H1 (cell line): ENCODE data around the gene OR5AU1. TPM values are rescaled to one million over a fixed set of nuclear protein-coding genes. Genes with fewer than 3 reads are reported as not detected.

Experiments
- CTCF ChIA-PET: fragments of 300-600 bp; sonication (Branson Sonifier 250); formaldehyde crosslinking; loops from one replicate; lab custom pipeline; 2021; ENCODE audit not compliant: partially characterized antibody; lab: Charles Lee
- POLR2A ChIA-PET: fragments of 300-600 bp; sonication (Branson Sonifier 250); formaldehyde crosslinking; loops from one replicate; lab custom pipeline; 2021; ENCODE audit warnings: inconsistent platforms; ENCODE audit not compliant: partially characterized antibody; lab: Charles Lee
- DNase-seq, 2 experiments: peaks; one replicate each; pipeline versions ENCODE4 v3.0.0 to v3.0.0-alpha.2; 2010 to 2022; ENCODE audit warnings: low spot score in 2 of 2, low read depth in 1 of 2, mixed read lengths in 1 of 2
- FAIRE-seq: peaks from 2 replicates; lab custom pipeline; 2011; peaks lifted over from hg19 to GRCh38; lab: Jason Lieb, UNC
- H2AFZ ChIP-seq: 2 replicates; pipeline ENCODE4 v1.8.1; 2012; ENCODE audit warnings: low read length, inconsistent platforms
- H2AK5ac ChIP-seq: 2 replicates; pipeline ENCODE4 v1.6.1; 2013; ENCODE audit warnings: low read depth, low read length
- H2BK120ac ChIP-seq: replicated peaks from 2 replicates; pipeline ENCODE3; 2013; ENCODE audit warnings: low read depth, low read length, inconsistent platforms
- H2BK12ac ChIP-seq: 2 replicates; pipeline ENCODE4 v1.6.1; 2013; ENCODE audit warnings: low read depth, low read length
- H2BK15ac ChIP-seq: 2 replicates; pipeline ENCODE4 v1.6.1; 2013; ENCODE audit warnings: low read length
- H2BK20ac ChIP-seq: 2 replicates; pipeline ENCODE4 v1.6.1; 2013; ENCODE audit warnings: low read length
- H2BK5ac ChIP-seq: 2 replicates; pipeline ENCODE4 v1.6.1; 2013; ENCODE audit warnings: low read depth, low read length
- H3K14ac ChIP-seq: 2 replicates; pipeline ENCODE4 v1.6.1; 2013; ENCODE audit warnings: inconsistent platforms; ENCODE audit not compliant: insufficient read length
- H3K18ac ChIP-seq: 2 replicates; pipeline ENCODE4 v1.6.1; 2013; ENCODE audit warnings: low read length; ENCODE audit errors: extremely low read depth
- H3K23ac ChIP-seq: 2 replicates; pipeline ENCODE4 v1.6.1; 2013; ENCODE audit warnings: inconsistent platforms; ENCODE audit not compliant: insufficient read length
- H3K23me2 ChIP-seq: 2 replicates; pipeline ENCODE4 v1.6.1; 2013; ENCODE audit warnings: low read depth, low read length
- H3K27ac ChIP-seq: 2 replicates; pipeline ENCODE4 v1.6.1; 2011; ENCODE audit warnings: low read depth, low read length, inconsistent platforms
- H3K27me3 ChIP-seq, 4 experiments: replicated peaks in 1 of 4; 1 replicate in 1 of 4; 2 replicates in 3 of 4; pipeline versions ENCODE4 v1.6.1 to v1.8.1; 2011 to 2013; ENCODE audit warnings: low read length in 3 of 4, mild to moderate bottlenecking in 3 of 4, inconsistent platforms in 2 of 4, mixed read lengths in 2 of 4, moderate library complexity in 1 of 4; ENCODE audit not compliant: control insufficient read depth in 3 of 4, insufficient read depth in 3 of 4; ENCODE audit errors: extremely low read depth in 1 of 4
- H3K36me3 ChIP-seq, 4 experiments: 2 replicates each; pipeline versions ENCODE4 v1.6.1 to v1.8.1; 2011 to 2013; ENCODE audit warnings: mild to moderate bottlenecking in 4 of 4, low read length in 3 of 4, moderate library complexity in 2 of 4, control low read depth in 1 of 4, inconsistent platforms in 1 of 4; ENCODE audit not compliant: insufficient read depth in 4 of 4, control insufficient read depth in 2 of 4
- H3K4ac ChIP-seq: replicated peaks from 2 replicates; pipeline ENCODE3; 2013; ENCODE audit warnings: low read length, low read depth, mixed read lengths, inconsistent platforms; ENCODE audit not compliant: insufficient read length
- H3K4me1 ChIP-seq, 4 experiments: replicated peaks in 1 of 4; 1 replicate in 1 of 4; 2 replicates in 3 of 4; pipeline versions ENCODE4 v1.6.1 to v1.8.1; 2011 to 2013; ENCODE audit warnings: low read length in 3 of 4, inconsistent platforms in 2 of 4, mixed read lengths in 1 of 4; ENCODE audit not compliant: insufficient read depth in 4 of 4, control insufficient read depth in 3 of 4
- H3K4me2 ChIP-seq, 2 experiments: 2 replicates each; pipeline versions ENCODE4 v1.6.1 to v1.8.1; 2011 to 2013; ENCODE audit warnings: low read depth in 2 of 2, low read length in 2 of 2, control low read depth in 1 of 2, inconsistent platforms in 1 of 2, mild to moderate bottlenecking in 1 of 2; ENCODE audit not compliant: insufficient read depth in 1 of 2
- H3K4me3 ChIP-seq, 4 experiments: fragments of 200-600, 300-600 bp in 1 of 4; sonication (generic), shearing (Covaris generic), sonication (Bioruptor Twin) in 1 of 4; 2 replicates each; pipeline versions ENCODE4 v1.5.1 to v1.8.1; 2011 to 2016; ENCODE audit warnings: low read length in 4 of 4, low read depth in 3 of 4, control low read depth in 2 of 4, inconsistent platforms in 2 of 4, mild to moderate bottlenecking in 2 of 4, mixed read lengths in 1 of 4, moderate library complexity in 1 of 4; ENCODE audit not compliant: insufficient read depth in 2 of 4; ENCODE audit errors: extremely low read depth in 1 of 4
- H3K56ac ChIP-seq: replicated peaks from 2 replicates; pipeline ENCODE3; 2013; ENCODE audit warnings: low read depth, mild to moderate bottlenecking, mixed read lengths, low read length, inconsistent platforms; ENCODE audit not compliant: insufficient read length
- H3K79me1 ChIP-seq: 2 replicates; pipeline ENCODE4 v1.6.1; 2013; ENCODE audit warnings: low read depth, low read length, control low read depth
- H3K79me2 ChIP-seq, 2 experiments: 2 replicates each; pipeline versions ENCODE4 v1.6.1 to v1.8.1; 2012 to 2013; ENCODE audit warnings: low read length in 2 of 2, mild to moderate bottlenecking in 2 of 2, inconsistent platforms in 1 of 2; ENCODE audit not compliant: insufficient read depth in 2 of 2, control insufficient read depth in 1 of 2
- H3K9ac ChIP-seq, 4 experiments: replicated peaks in 1 of 4; 1 replicate in 1 of 4; 2 replicates in 3 of 4; pipeline versions ENCODE4 v1.6.1 to v1.8.1; 2011 to 2013; ENCODE audit warnings: low read depth in 3 of 4, low read length in 3 of 4, control low read depth in 2 of 4, mild to moderate bottlenecking in 2 of 4, moderate library complexity in 2 of 4, inconsistent platforms in 1 of 4; ENCODE audit errors: extremely low read depth in 1 of 4
- H3K9me3 ChIP-seq, 2 experiments: 2 replicates each; pipeline versions ENCODE4 v1.6.1 to v1.8.1; 2012 to 2013; ENCODE audit warnings: mild to moderate bottlenecking in 2 of 2, moderate library complexity in 2 of 2, control low read depth in 1 of 2, inconsistent platforms in 1 of 2, low read depth in 1 of 2, low read length in 1 of 2, mixed read lengths in 1 of 2; ENCODE audit not compliant: insufficient read depth in 2 of 2
- H4K20me1 ChIP-seq, 2 experiments: replicated peaks in 1 of 2; 2 replicates each; pipeline versions ENCODE3 to v1.8.1; 2011 to 2013; ENCODE audit warnings: inconsistent platforms in 2 of 2, low read length in 2 of 2, mild to moderate bottlenecking in 1 of 2; ENCODE audit not compliant: insufficient read depth in 2 of 2, control insufficient read depth in 1 of 2
- H4K5ac ChIP-seq: 2 replicates; pipeline ENCODE4 v1.6.1; 2013; ENCODE audit warnings: low read length, low read depth, mixed read lengths, inconsistent platforms; ENCODE audit not compliant: insufficient read length
- H4K8ac ChIP-seq: 2 replicates; pipeline ENCODE4 v1.8.0; 2013; ENCODE audit warnings: mild to moderate bottlenecking, moderate library complexity, low read length, inconsistent platforms; ENCODE audit not compliant: insufficient read depth; ENCODE audit errors: extremely low read depth
- H4K91ac ChIP-seq: replicated peaks from 2 replicates; pipeline ENCODE3; 2013; ENCODE audit warnings: low read length, mixed read lengths, inconsistent platforms; ENCODE audit not compliant: insufficient read length
- ATF3 ChIP-seq: IDR thresholded peaks from 2 replicates; pipeline ENCODE4 v1.6.1; 2011; ENCODE audit warnings: low read depth, mild to moderate bottlenecking, low read length; ENCODE audit not compliant: insufficient read depth
- GABPA ChIP-seq: IDR thresholded peaks from 2 replicates; pipeline ENCODE4 v1.6.1; 2011; ENCODE audit warnings: mild to moderate bottlenecking, low read length, moderate library complexity, borderline replicate concordance; ENCODE audit not compliant: insufficient read depth
- GTF2F1 ChIP-seq: IDR thresholded peaks from 2 replicates; pipeline ENCODE4 v1.6.1; 2012; ENCODE audit warnings: low read depth, low read length, improper control_type of control experiment, borderline replicate concordance
- HDAC2 ChIP-seq, 2 experiments: fragments of 300-600 bp in 1 of 2; sonication (generic) in 1 of 2; IDR thresholded peaks; 2 replicates each; pipeline ENCODE4 v1.6.1; 2011 to 2012; ENCODE audit warnings: low read depth in 2 of 2, low read length in 2 of 2, mild to moderate bottlenecking in 2 of 2, moderate library complexity in 2 of 2, borderline replicate concordance in 1 of 2, inconsistent platforms in 1 of 2
- NANOG ChIP-seq: IDR thresholded peaks from 2 replicates; pipeline ENCODE4 v1.6.1; 2011; ENCODE audit warnings: low read length, low read depth, mild to moderate bottlenecking, inconsistent platforms; ENCODE audit not compliant: insufficient read depth, poor library complexity, severe bottlenecking
- POLR2AphosphoS5 ChIP-seq: IDR thresholded peaks from 2 replicates; pipeline ENCODE4 v1.6.1; 2011; ENCODE audit warnings: low read depth, low read length
- RAD21 ChIP-seq, 2 experiments: IDR thresholded peaks in 1 of 2; conservative IDR thresholded peaks in 1 of 2; 2 replicates each; pipeline ENCODE4 v1.6.1; 2011; ENCODE audit warnings: low read depth in 2 of 2, low read length in 2 of 2, improper control_type of control experiment in 1 of 2, inconsistent platforms in 1 of 2, mild to moderate bottlenecking in 1 of 2, moderate library complexity in 1 of 2
- RFX5 ChIP-seq: IDR thresholded peaks from 2 replicates; pipeline ENCODE4 v1.6.1; 2011; ENCODE audit warnings: low read depth, low read length, improper control_type of control experiment, borderline replicate concordance
- WGBS, 2 experiments: shearing (Covaris generic) in 1 of 2; methylation state at CpG; one replicate each; pipeline versions ENCODE4 v1.1.6 to v1.1.7; 2013 to 2015; ENCODE audit warnings: low lambda C conversion rate in 2 of 2, mixed read lengths in 2 of 2, inconsistent platforms in 1 of 2, low coverage in 1 of 2, missing lambda C conversion rate in 1 of 2; ENCODE audit not compliant: insufficient replicate concordance in 2 of 2, insufficient coverage in 1 of 2, insufficient read length in 1 of 2; ENCODE audit errors: extremely low coverage in 1 of 2, missing lambda C conversion rate in 1 of 2; 5-methylcytosine and 5-hydroxymethylcytosine counted together
- polyA plus RNA-seq, 7 experiments: library from polyadenylated mRNA; depleted of rRNA in 3 of 7; stranded (reverse) in 5 of 7; unstranded in 2 of 7; fragments of >200 nt in 5 of 7; fragments of 200-250 nt in 2 of 7; gene quantifications; 1 replicate in 5 of 7; 2 replicates in 1 of 7; 4 replicates in 1 of 7; pipeline versions ENCODE4 v1.2.1 to v1.2.3, GENCODE V29; 2011 to 2013; ENCODE audit warnings: missing spikeins in 2 of 7, mixed read lengths in 2 of 7
- total RNA-seq: library from RNA; stranded (reverse); fragmentation: NEBNext Ultra II Directional; extraction: Animal tissue kit (Norgen Biotek cat#: 25700); gene quantifications from 2 replicates; pipeline ENCODE4 v1.2.1, GENCODE V29; 2021

The OR5AU1 gene
- total and polyA plus RNA-seq, 2 of the 8 experiments (the other 6 are each of a cell fraction or from before 2014, with no cell fraction given), result not detected

GRCh38 chr14:21113369-21113768, 42.5 kb downstream of the OR5AU1 start:
- no peak overlapping the region for H3K4me2 ChIP-seq
- no peak overlapping the region for H2BK5ac ChIP-seq
- TF ChIP-seq ATF3 (no peak), POLR2AphosphoS5 (no peak), RAD21 (IDR thresholded peaks at IDR 0.05 in 1 of 2, conservative IDR thresholded peaks at IDR 0.05 in 1 of 2; ENCODE audit: low read depth in 2 of 2, low read length in 2 of 2) (no peak), RFX5 (no peak), HDAC2 (IDR thresholded peaks at IDR 0.05; ENCODE audit: borderline replicate concordance in 1 of 2, low read depth in 2 of 2, low read length in 2 of 2) (no peak), NANOG (no peak), GABPA (no peak), GTF2F1 (no peak)
- no peak overlapping the region for H3K4ac ChIP-seq
- no peaks in the 10 kb centered on the region for H4K20me1 ChIP-seq
- no peak overlapping the region for H2BK120ac ChIP-seq
- H2BK15ac ChIP-seq, result no peak overlapping the region
- H4K8ac ChIP-seq, result no peak overlapping the region
- DNase-seq (no peak), FAIRE-seq (no peak)
- no peaks in the 10 kb centered on the region for H3K79me2 ChIP-seq
- no peak overlapping the region for H3K23ac ChIP-seq
- H3K4me1 ChIP-seq, result peaks cover 0 to 4% (median 0%) of the 10 kb centered on the region in 4 experiments; a peak in 1 of 7 replicates
- H3K4me3 ChIP-seq, result no peak overlapping the region
- no peak overlapping the region for H2BK12ac ChIP-seq
- no peak overlapping the region for H2AK5ac ChIP-seq
- H3K79me1 ChIP-seq, result no peaks in the 10 kb centered on the region
- no peak overlapping the region for H3K56ac ChIP-seq
- H4K5ac ChIP-seq, result no peak overlapping the region
- ChIA-PET POLR2A (interaction anchor here (0.6 to 1.6 kb wide), 2 partner anchors 21 to 24 kb away, joined by 3 to 5 read pairs; no protein-coding TSS in a partner anchor), CTCF (interaction anchor here (1.4 kb wide), 1 partner anchor 8 kb away, joined by 6 read pairs; no protein-coding TSS in a partner anchor)
- H4K91ac ChIP-seq, result no peak overlapping the region
- H3K27me3 ChIP-seq, result no peaks in the 10 kb centered on the region
- no peaks in the 10 kb centered on the region for H3K36me3 ChIP-seq
- H3K18ac ChIP-seq, result no peak overlapping the region
- H3K23me2 ChIP-seq, result no peaks in the 10 kb centered on the region
- 86% methylated on average over 2 of the region's 2 CpGs; no CpG with 5 or more reads in 1 of the 2 experiments for WGBS, 2 experiments
- no peak overlapping the region for H3K27ac ChIP-seq
- H3K9ac ChIP-seq, result no peak overlapping the region
- no peak overlapping the region for H2BK20ac ChIP-seq
- no peaks in the 10 kb centered on the region for H3K9me3 ChIP-seq
- H2AFZ ChIP-seq, result no peak overlapping the region
- no peak overlapping the region for H3K14ac ChIP-seq
